RWPE2 (cell line): ENCODE data around the gene LRMDA.

Experiments used
- ATAC-seq: fragments of 200-7000 bp; cut with Tn5 transposase; 3 replicates; pipeline ENCODE4 v1.9.1; 2021; ENCODE audit warnings: low read depth
- DNase-seq: peaks from one replicate; pipeline ENCODE4 v3.0.0-alpha.2; 2020; ENCODE audit warnings: low spot score
- H3K27ac ChIP-seq: fragments of 450-650 bp; 2 replicates; pipeline ENCODE4 v1.5.1; 2017; ENCODE audit warnings: mild to moderate bottlenecking; ENCODE audit not compliant: poor library complexity, severe bottlenecking
- H3K27me3 ChIP-seq: fragments of 250-450 bp; sonication (Bioruptor Pico); 2 replicates; pipeline ENCODE4 v1.5.1; 2021; ENCODE audit warnings: mild to moderate bottlenecking, moderate library complexity; ENCODE audit not compliant: insufficient read depth, poor library complexity, severe bottlenecking
- H3K36me3 ChIP-seq: fragments of 250-450 bp; sonication (Bioruptor Pico); 2 replicates; pipeline ENCODE4 v1.5.1; 2020; ENCODE audit warnings: low read depth, mild to moderate bottlenecking, moderate library complexity
- H3K4me1 ChIP-seq: fragments of 250-450 bp; sonication (Bioruptor Pico); 2 replicates; pipeline ENCODE4 v1.5.1; 2021; ENCODE audit warnings: mild to moderate bottlenecking, moderate library complexity; ENCODE audit not compliant: insufficient read depth, poor library complexity, severe bottlenecking
- H3K4me3 ChIP-seq: fragments of 250-450 bp; sonication (Bioruptor Pico); 2 replicates; pipeline ENCODE4 v1.5.1; 2021; ENCODE audit warnings: mild to moderate bottlenecking, moderate library complexity; ENCODE audit not compliant: severe bottlenecking
- H3K9me3 ChIP-seq: fragments of 250-450 bp; sonication (Bioruptor Pico); 2 replicates; pipeline ENCODE4 v1.5.1; 2021; ENCODE audit warnings: mild to moderate bottlenecking, moderate library complexity; ENCODE audit not compliant: severe bottlenecking
- TF ChIP-seq, protein P1 (sequence below): fragments of 450-650 bp; IDR thresholded peaks from one replicate; pipeline ENCODE4 v1.5.1; 2017; ENCODE audit warnings: mild to moderate bottlenecking, moderate library complexity; ENCODE audit not compliant: poor library complexity, severe bottlenecking

LRMDA gene

DNA sequence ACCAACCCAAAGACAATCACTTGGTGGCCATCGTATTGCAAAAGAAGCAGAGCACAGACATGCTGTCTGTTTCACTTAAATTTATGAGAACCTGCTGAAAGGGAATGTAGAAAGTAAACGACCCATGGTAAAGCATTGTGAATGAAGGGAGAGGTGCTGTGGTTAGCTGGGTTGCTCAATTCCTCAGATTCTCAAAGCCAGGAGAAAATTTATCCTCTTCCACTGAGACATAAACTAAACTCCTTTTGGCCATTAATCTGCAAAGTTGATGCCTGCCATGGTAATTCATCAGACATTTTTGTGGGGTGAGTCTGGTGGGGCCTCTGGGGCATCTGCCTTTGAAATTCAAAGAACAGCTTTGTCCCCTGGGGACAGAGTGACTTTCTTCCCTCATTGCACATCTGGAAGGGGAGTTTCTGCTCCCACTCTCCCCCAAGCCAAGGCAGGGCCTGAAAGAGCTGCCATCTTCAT, 951.0 kb downstream of the LRMDA start:
- H3K27me3 ChIP-seq: no peaks in the 10 kb centered on the region
- no peaks in the 10 kb centered on the region for H3K9me3 ChIP-seq
- H3K36me3 ChIP-seq: no peaks in the 10 kb centered on the region
- TF ChIP-seq, protein P1, sequence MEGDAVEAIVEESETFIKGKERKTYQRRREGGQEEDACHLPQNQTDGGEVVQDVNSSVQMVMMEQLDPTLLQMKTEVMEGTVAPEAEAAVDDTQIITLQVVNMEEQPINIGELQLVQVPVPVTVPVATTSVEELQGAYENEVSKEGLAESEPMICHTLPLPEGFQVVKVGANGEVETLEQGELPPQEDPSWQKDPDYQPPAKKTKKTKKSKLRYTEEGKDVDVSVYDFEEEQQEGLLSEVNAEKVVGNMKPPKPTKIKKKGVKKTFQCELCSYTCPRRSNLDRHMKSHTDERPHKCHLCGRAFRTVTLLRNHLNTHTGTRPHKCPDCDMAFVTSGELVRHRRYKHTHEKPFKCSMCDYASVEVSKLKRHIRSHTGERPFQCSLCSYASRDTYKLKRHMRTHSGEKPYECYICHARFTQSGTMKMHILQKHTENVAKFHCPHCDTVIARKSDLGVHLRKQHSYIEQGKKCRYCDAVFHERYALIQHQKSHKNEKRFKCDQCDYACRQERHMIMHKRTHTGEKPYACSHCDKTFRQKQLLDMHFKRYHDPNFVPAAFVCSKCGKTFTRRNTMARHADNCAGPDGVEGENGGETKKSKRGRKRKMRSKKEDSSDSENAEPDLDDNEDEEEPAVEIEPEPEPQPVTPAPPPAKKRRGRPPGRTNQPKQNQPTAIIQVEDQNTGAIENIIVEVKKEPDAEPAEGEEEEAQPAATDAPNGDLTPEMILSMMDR: no peak
- no peak overlapping the region for H3K4me3 ChIP-seq
- DNase-seq (no peak), ATAC-seq (peak; percentile 21; the same call in 1 of the 3 replicates)
- H3K4me1 ChIP-seq: no peaks in the 10 kb centered on the region
- no peak overlapping the region for H3K27ac ChIP-seq

- H3K4me3 ChIP-seq: no peak overlapping the region
- no peaks in the 10 kb centered on the region for H3K4me1 ChIP-seq
- H3K9me3 ChIP-seq: no peaks in the 10 kb centered on the region
- DNase-seq (no peak), ATAC-seq (no peak)
- TF ChIP-seq, protein P1: no peak
- H3K36me3 ChIP-seq: no peaks in the 10 kb centered on the region
- H3K27me3 ChIP-seq: peaks cover 4% of the 10 kb centered on the region
- no peak overlapping the region for H3K27ac ChIP-seq
Measured at GRCh38 chr10:76388321-76389023, 957.0 kb downstream of the LRMDA start.

DNA sequence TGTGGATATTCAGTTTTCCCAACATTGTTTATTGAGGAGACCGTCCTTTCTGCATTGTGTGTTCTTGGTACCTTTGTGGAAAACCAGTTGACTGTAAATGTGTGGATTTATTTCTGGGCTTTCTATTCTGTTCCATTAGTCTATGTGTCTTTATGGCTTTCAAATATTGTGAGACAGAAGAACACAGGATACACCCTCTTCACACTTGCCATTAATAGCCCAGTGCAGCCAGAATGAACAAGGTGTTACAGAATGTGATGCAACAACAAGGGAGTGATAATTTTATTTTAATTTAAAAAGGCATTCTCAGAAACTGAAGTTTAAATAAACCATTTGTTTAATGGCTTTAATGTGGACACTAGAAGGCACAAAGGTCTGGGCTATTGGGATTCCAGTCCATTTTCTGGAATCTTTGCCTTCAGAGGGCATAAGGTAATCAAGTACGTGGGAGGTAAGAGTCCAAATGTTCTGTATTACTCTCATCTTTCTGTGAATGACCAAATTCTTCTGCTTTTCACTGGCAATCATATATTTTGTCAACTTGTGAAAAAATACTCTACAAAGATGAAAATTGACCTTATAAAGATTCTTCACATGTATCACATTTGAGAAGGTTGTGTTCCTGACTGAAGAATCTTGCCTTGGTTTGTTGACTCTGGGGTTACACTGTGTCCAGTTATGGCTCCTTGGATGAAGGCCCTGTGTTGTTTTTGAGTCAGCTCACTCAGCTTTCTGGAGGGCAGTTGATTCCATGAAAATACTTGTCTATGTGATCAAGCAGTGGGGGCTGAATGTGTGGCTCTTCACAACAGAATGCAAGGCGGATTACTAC, 962.7 kb downstream of the LRMDA start:
- H3K36me3 ChIP-seq: no peaks in the 10 kb centered on the region
- H3K9me3 ChIP-seq: no peaks in the 10 kb centered on the region
- DNase-seq (no peak), ATAC-seq (no peak)
- no peaks in the 10 kb centered on the region for H3K4me1 ChIP-seq
- no peak overlapping the region for H3K27ac ChIP-seq
- H3K27me3 ChIP-seq: peaks cover 4% of the 10 kb centered on the region
- TF ChIP-seq, protein P1: no peak
- no peak overlapping the region for H3K4me3 ChIP-seq

GRCh38 chr10:76394707-76395042, 963.3 kb downstream of the LRMDA start:
- ATAC-seq: no peak

More at GRCh38 chr10:76394707-76395042, 963.3 kb downstream of the LRMDA start:
- TF ChIP-seq, protein P1: no peak
- no peak for DNase-seq
- Histone ChIP-seq H3K4me1 (no peaks in the 10 kb centered on the region), H3K4me3 (no peak overlapping the region), H3K27me3 (peaks cover 4% of the 10 kb centered on the region), H3K36me3 (no peaks in the 10 kb centered on the region), H3K27ac (no peak overlapping the region), H3K9me3 (no peaks in the 10 kb centered on the region)
